ENCODE measurements around the gene TP73.

Gene TP73

GRCh38 chr1:3772027-3772714, 119.9 kb downstream of the TP73 start:
- peak; percentile 52 for DNase-seq

- no peak for DNase-seq
Observed at GRCh38 chr1:3772715-3773571, 120.6 kb downstream of the TP73 start, which contains the start of gene SMIM1. Gene SMIM1 (plus strand): TSS chr1:3772749. CDS start chr1:3775374, 2,625 bp downstream.

- no peak for DNase-seq
Observed at GRCh38 chr1:3773572-3774275, 121.4 kb downstream of the TP73 start.

- no peak for DNase-seq
Observed at GRCh38 chr1:3774276-3774945, 122.1 kb downstream of the TP73 start.

GRCh38 chr1:3774946-3775489, 122.7 kb downstream of the TP73 start:
- DNase-seq: no peak

- peak; percentile 28 for DNase-seq
Observed at GRCh38 chr1:3775490-3776230, 123.3 kb downstream of the TP73 start.

GRCh38 chr1:3776231-3776961, 124.1 kb downstream of the TP73 start:
- DNase-seq: no peak

GRCh38 chr1:3777078-3777547, 124.8 kb downstream of the TP73 start:
- no peak for DNase-seq

- DNase-seq: no peak
Observed at GRCh38 chr1:3777647-3778589, 125.6 kb downstream of the TP73 start.

GRCh38 chr1:3778590-3779264, 126.4 kb downstream of the TP73 start:
- DNase-seq: no peak

- DNase-seq: no peak
Observed at GRCh38 chr1:3779265-3779911, 127.1 kb downstream of the TP73 start.

- DNase-seq: no peak
Observed at GRCh38 chr1:3779912-3780416, 127.6 kb downstream of the TP73 start.

GRCh38 chr1:3780901-3781300, 128.6 kb downstream of the TP73 start:
- no peak for DNase-seq

GRCh38 chr1:3783651-3784474, 131.5 kb downstream of the TP73 start:
- no peak for DNase-seq

GRCh38 chr1:3785045-3785444, 132.7 kb downstream of the TP73 start:
- DNase-seq: no peak

- no peak for DNase-seq
Observed at GRCh38 chr1:3785456-3786157, 133.3 kb downstream of the TP73 start.

Measured in HCEC 1CT (cell line).